ENCODE data around the gene CDH23. TPM values are rescaled to one million over a fixed set of nuclear protein-coding genes. Genes with fewer than 3 reads are reported as not detected.

Gene CDH23
- total RNA-seq, 8 experiments from 2014 or later, result 1.6 to 81.3 (median 3.3) TPM

DNA sequence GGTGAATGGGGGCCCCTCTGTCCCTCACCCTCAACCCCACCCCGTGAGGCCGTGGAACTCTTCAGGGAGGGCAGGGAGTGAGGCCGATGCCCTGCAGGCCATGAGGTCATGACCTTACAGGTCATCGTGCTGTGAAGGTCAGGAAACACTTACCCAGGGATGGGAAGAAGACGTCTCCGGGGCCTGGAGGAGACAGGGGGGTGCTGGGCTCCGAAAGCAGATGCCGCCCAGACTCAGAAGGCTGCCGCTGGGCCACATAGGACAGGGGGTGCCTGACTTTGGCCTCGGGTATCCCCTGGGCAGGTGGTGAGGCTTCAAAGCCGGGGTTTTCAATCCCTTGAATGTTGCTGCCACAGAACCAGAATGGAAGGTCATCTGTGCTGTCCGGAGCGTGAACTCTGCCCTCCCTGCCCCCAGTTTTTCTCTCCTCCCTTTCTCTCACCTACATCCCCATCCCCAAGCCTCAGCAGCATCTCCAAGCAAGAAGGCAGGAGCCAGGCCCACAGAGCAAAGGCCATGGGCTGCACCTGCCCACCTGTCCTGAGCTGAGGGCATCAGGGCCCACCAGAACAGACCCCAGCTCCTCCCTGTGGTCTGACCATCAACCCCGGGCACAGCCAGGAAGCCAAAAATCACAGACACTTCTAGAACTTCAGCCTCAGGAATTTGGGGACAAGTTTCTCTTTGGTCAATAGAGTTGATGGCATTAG is 354.9 kb downstream of the CDH23 start:
- in situ Hi-C loops (cut with MboI; ENCODE audit: low pct_unique_long_range_greater_than_20kb in 2 of 9, low sequenced_read_pairs in 9 of 9, unreplicated experiment in 9 of 9), result no loop called here
- no peak overlapping the region for H3K4me3 ChIP-seq
- 67 to 100% (median 87%) methylated on average over 1 to 3 of the region's 14 CpGs; no CpG with 5 or more reads in 4 of the 10 experiments for WGBS, 10 experiments
- peaks cover 4 to 17% of the 10 kb centered on the region in 2 donors for H3K4me1 ChIP-seq (replicated peaks in 1 of 2)
- H3K27ac ChIP-seq, result no peak overlapping the region
- ATAC-seq (replicated peaks in 6 of 8), result no peak

DNA sequence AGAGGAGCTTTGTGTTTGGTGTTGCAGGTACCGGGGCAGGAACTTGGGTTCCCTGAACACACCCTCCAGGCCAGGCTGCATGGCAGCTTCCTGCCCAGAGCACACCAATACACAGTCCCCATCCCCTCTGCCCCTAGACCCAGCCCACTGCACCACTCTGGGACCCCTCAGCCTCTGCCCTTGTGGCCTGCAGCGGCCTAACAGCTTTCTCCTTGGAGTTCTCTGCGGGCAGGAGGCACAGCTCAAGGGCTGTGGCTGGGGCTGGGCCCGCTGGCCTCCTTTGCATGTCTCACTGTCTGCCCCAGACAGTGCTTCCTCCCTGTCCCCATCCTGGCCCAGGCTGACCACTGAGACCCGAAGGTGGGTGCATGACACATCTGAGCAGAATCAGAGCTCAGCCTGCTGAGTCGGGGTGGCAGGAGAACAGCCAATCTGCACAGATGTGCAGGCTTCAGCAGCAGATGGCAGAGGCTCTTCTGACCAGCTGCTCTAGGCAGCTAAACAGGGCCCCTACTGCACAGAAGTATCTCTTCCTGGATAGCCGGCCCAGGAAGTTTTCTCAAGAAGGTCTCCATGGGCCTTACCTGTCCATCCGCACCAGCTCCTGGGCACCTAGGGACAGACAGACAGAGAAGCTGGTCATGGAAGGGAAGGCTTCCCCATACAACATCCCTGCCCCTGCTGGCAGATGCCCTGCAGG is 355.8 kb downstream of the CDH23 start:
- 70 to 100% (median 90%) methylated on average over 1 to 2 of the region's 8 CpGs; no CpG with 5 or more reads in 6 of the 10 experiments for WGBS, 10 experiments
- H3K4me3 ChIP-seq, result no peak overlapping the region
- no peak overlapping the region for H3K27ac ChIP-seq
- peaks cover 4 to 12% of the 10 kb centered on the region in 2 donors for H3K4me1 ChIP-seq (replicated peaks in 1 of 2)
- in situ Hi-C loops (cut with MboI; ENCODE audit: low pct_unique_long_range_greater_than_20kb in 2 of 9, low sequenced_read_pairs in 9 of 9, unreplicated experiment in 9 of 9), result no loop called here
- ATAC-seq (replicated peaks in 6 of 8), result peak in 4 of 8 experiments; percentile 4 to 48 (median 25)

DNA sequence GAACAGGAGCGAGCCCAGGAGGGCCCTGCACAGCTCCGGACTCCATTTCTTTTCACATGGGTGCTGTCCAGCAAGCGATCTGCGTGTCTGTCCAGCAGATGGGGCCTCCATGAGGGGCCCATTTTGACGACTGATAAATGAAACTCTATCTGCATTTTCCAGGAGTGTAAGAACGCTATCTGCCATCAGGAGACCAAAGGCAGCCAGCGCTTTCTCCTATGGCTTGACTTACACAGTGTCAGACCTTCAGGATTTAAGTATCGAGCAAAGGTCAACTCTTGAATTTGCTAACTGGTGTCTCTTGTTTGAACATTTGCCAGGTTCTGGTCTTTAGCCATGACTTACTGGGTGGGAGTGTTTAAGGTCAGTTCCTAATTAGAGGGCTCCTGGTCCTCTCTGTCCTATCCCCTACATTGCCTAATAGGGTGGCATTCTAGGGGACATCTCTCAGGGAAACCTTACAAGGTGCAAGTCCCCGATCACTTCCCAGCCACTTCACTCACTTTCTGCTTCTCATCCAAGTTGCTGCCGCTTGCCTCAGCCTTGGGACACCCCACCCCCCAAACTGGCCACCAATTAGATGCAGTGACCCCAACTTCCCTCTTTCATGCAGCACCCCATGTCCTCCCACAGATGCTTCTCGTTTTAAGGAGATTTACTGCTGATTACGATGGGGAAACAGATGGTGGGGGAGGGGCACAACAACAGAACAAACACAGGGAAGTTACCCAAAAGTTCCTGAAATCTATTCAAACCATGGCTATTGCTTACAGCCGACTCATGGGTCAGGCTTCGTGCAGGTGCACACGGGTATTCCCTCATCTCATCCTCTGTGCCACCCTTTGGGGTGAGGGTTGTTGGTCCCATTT is 356.6 kb downstream of the CDH23 start:
- in situ Hi-C loops (cut with MboI; ENCODE audit: low pct_unique_long_range_greater_than_20kb in 2 of 9, low sequenced_read_pairs in 9 of 9, unreplicated experiment in 9 of 9), result no loop called here
- peak in 1 of 8 experiments; percentile 10 for ATAC-seq (replicated peaks in 6 of 8)
- Histone ChIP-seq H3K4me1 (replicated peaks in 1 of 2) (peaks cover 4 to 14% of the 10 kb centered on the region in 2 donors), H3K27ac (no peak overlapping the region), H3K4me3 (no peak overlapping the region)
- 64 to 97% (median 79%) methylated on average over 2 to 9 of the region's 15 CpGs; no CpG with 5 or more reads in 2 of the 10 experiments for WGBS, 10 experiments

DNA sequence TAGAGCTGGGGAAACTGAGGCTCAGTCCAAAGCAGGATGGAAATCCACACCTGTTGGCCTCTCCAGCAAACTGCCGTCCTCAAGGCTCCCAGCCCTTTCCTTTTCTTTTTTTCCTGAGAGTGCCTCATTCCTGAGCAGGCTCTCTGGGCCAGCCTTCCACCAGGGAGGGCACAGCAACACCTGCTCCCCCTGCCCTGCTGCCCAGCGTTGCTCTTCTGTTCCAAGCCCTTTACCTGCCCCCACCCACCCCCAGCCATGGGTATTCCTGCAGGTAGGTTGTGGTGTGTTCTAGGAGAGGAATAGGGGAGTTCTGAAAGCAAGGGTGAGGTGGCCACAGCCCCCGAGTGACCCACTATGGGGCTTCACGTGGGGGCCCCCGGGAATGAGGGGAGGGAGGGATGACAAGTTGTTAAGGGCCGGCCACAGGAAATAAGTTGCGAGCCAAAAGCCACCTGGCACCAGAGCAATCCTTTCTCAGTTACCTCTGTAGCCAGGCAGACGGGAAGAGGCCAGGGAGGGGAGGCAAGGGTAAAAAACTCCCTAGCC is 357.3 kb downstream of the CDH23 start:
- in situ Hi-C loops (cut with MboI; ENCODE audit: low pct_unique_long_range_greater_than_20kb in 2 of 9, low sequenced_read_pairs in 9 of 9, unreplicated experiment in 9 of 9), result no loop called here
- 67 to 100% (median 89%) methylated on average over 1 to 3 of the region's 8 CpGs; no CpG with 5 or more reads in 7 of the 10 experiments for WGBS, 10 experiments
- no peak overlapping the region for H3K27ac ChIP-seq

DNA sequence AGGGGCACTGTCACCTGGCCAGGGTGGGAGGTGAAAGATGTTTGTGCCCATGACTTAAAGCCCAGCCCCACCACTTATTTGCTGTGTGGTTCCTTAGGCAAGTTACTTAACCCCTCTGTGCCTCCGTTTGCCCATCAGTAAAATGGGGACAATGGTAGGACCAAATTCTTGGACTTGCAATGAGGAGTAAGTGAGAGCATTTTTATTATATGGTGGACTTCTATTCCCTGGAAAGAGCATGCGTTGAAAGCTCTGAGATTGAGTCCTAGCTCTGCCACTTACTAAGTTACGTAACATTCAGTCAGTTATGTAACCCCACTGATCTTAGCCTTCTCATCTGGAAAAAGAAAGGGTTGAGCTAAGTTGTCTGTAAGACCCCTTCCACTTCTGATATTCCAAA is 357.8 kb downstream of the CDH23 start:
- WGBS, 10 experiments, result 56 to 100% (median 100%) methylated on average over 1 to 2 of the region's 3 CpGs; no CpG with 5 or more reads in 2 of the 10 experiments
- ATAC-seq (replicated peaks in 6 of 8), result no peak
- H3K4me3 ChIP-seq, result no peak overlapping the region
- in situ Hi-C loops (cut with MboI; ENCODE audit: low pct_unique_long_range_greater_than_20kb in 2 of 9, low sequenced_read_pairs in 9 of 9, unreplicated experiment in 9 of 9), result no loop called here
- no peak overlapping the region for H3K27ac ChIP-seq
- peaks cover 4 to 14% of the 10 kb centered on the region in 2 donors for H3K4me1 ChIP-seq (replicated peaks in 1 of 2)

More for the DNA sequence above, 357.3 kb downstream of the CDH23 start:
- H3K4me1 ChIP-seq (replicated peaks in 1 of 2), result peaks cover 4 to 14% of the 10 kb centered on the region in 2 donors
- no peak for ATAC-seq (replicated peaks in 6 of 8)
- H3K4me3 ChIP-seq, result no peak overlapping the region

DNA sequence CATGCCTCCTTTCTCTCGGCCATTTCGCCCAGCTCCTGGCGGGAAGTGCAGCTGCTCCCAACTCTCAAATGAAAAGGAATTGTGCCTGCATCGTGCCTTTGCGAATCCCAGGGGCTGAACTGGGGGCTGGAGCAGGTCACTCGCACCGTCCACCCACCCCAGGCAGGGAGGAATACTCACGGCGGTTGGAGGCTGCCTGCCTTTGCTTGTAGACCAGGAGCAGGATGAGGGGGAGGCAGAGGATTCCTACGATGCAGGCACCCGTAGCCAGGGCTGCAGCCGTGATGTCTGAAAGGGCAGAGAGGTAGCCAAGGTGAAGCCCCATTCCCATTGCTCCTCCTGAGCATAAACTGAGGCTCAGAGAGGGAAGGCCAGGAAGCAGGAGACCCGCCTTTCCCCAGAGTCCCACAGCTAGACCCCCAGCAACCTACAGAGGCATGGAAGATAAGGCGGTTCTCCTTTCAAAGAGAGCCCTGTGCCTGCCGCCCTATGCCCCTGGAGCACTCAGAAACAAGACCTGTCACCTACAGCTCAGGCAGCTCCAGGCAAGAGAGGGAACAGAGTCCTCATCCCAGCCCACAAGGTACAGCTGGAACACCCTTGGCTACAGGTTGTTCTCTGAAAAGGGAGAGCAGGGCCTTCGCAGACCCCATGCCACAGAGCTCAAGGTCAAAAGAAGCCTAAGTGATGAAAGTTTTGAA is 358.6 kb downstream of the CDH23 start:
- WGBS, 10 experiments, result 60 to 100% (median 93%) methylated on average over 1 to 8 of the region's 16 CpGs; no CpG with 5 or more reads in 2 of the 10 experiments
- Histone ChIP-seq H3K4me1 (replicated peaks in 1 of 2) (peaks cover 4 to 14% of the 10 kb centered on the region in 2 donors), H3K4me3 (no peak overlapping the region), H3K27ac (no peak overlapping the region)
- in situ Hi-C loops (cut with MboI; ENCODE audit: low pct_unique_long_range_greater_than_20kb in 2 of 9, low sequenced_read_pairs in 9 of 9, unreplicated experiment in 9 of 9), result no loop called here
- peak in 3 of 8 experiments; percentile 15 to 58 (median 40) for ATAC-seq (replicated peaks in 6 of 8)

DNA sequence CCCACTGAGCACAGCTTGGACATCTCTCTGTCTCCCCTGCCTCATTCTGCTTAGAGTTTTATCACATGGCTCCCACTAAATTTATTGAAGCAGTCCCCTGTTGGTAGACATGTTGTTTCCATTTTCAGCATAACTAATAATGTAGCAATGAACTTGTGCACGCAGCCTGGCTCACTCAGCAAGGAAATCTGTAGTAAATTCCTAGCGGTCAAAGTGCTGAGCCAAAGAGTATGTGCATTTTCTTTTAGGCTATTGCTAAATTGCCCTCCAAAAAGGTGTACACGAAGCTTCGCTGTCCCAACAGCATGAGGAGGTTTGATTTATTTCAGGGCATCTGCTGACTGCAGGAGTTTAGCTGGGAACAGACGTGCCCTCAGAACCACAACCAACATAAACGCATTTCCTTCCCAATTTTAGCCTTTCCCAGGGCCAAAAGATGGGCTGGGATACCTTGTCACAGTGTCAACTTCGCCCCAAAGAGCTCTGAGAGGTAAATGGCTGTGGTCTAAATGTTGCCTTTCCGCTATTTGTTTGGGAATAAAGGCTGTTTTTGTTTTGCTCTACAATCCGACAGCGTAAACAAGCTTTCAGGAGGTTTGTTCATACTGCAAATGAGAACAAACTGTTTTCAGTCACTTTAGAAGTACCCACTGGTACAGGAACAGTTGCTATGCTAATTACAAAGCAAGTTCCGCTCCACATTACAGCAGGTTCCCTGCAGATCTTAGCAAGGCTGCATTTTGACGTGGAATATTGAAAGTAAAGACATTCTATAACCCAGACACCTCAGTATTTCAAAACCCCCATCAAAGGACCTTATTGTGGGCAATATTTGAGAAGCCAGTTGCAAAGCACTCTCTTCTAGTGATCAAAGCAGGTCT is 359.8 kb downstream of the CDH23 start:
- H3K4me3 ChIP-seq, result no peak overlapping the region
- H3K4me1 ChIP-seq (replicated peaks in 1 of 2), result peaks cover 4 to 14% of the 10 kb centered on the region in 2 donors
- peak in 1 of 8 experiments; percentile 40 for ATAC-seq (replicated peaks in 6 of 8)
- 20 to 83% (median 73%) methylated on average over 2 to 11 of the region's 12 CpGs for WGBS, 10 experiments
- no peak overlapping the region for H3K27ac ChIP-seq
- in situ Hi-C loops (cut with MboI; ENCODE audit: low pct_unique_long_range_greater_than_20kb in 2 of 9, low sequenced_read_pairs in 9 of 9, unreplicated experiment in 9 of 9), result no loop called here

DNA sequence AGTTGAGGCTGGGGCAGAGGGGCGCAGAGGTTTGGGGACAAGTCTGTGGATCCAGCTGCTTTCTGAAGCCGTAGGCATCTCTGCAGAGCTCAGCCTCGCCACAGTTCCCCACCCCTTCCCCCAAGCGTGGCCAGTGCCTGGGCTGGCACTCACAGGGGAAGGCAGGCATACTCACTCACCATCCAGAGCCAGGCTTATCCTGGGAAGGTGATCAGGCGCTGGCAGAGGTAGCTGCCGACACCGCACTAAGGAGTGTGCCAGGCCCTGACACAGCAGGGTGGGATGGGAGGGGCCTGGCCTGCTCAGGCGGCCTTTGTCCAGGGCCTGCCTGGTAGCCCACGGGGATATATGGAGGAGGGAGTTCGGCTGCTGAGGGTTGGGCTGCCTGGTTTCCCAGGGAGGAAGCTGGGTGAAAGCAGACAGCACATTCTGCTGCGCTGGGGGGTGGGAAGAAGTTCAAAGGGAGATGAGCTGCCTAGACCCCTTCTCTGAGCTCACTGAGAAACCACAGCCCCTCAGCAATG is 360.7 kb downstream of the CDH23 start:
- Histone ChIP-seq H3K4me1 (replicated peaks in 1 of 2) (peaks cover 4 to 14% of the 10 kb centered on the region in 2 donors), H3K27ac (no peak overlapping the region), H3K4me3 (no peak overlapping the region)
- 36 to 80% (median 43%) methylated on average over 1 to 3 of the region's 11 CpGs; no CpG with 5 or more reads in 6 of the 10 experiments for WGBS, 10 experiments
- in situ Hi-C loops (cut with MboI; ENCODE audit: low pct_unique_long_range_greater_than_20kb in 2 of 9, low sequenced_read_pairs in 9 of 9, unreplicated experiment in 9 of 9), result no loop called here
- peak in 7 of 8 experiments; percentile 27 to 70 (median 53) for ATAC-seq (replicated peaks in 6 of 8)

DNA sequence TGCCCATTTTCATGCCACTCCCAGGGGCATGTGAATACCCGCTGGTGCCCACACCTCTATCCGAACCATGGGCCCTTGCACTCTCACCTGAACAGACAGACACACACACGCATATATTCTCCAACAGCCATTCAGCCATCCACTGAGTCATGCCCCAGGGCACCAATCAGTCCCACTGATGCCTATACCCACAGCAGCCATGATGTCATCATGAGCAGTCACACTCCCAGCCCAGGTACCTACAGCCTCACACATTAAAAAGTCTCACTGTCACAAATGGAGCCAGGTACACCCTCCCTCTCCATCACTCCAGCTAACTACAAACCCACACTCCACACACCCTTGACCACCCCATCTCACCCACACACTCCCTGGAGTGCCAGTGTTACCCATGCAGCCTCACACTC is 364.4 kb downstream of the CDH23 start:
- H3K27ac ChIP-seq, result no peak overlapping the region
- in situ Hi-C loops (cut with MboI; ENCODE audit: low pct_unique_long_range_greater_than_20kb in 2 of 9, low sequenced_read_pairs in 9 of 9, unreplicated experiment in 9 of 9), result no loop called here

DNA sequence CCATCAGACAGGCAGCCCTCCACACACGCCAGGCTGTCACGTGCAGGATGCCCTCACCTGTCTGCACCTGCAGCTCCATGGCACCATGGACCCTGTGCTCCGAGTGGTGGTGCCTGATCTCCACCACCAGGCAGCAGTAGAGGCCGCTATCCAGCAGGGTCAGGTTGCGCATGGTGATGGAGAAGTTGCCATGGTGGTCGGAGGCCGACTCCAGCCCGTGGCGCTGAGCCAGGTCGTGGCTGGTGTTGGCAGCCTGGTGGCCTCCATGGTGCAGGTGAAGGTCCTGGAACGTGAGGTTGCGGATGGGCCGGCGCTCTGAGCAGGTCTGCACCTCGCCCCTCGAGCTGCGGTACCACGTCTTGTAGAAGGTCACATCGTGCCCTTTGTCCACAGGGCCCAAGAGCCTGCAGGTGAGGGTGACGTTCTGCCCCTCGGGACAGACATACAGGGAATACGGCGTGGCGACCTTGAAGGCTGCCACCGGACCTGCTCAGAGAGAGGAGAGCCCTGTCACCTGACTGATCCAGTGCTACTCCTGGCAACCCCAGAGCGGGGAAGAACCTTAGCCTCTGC is 364.9 kb downstream of the CDH23 start:
- H3K4me1 ChIP-seq (replicated peaks in 1 of 2), result peaks cover 0 to 7% of the 10 kb centered on the region in 2 donors
- in situ Hi-C loops (cut with MboI; ENCODE audit: low pct_unique_long_range_greater_than_20kb in 2 of 9, low sequenced_read_pairs in 9 of 9, unreplicated experiment in 9 of 9), result no loop called here
- no peak overlapping the region for H3K4me3 ChIP-seq
- peak in 1 of 8 experiments; percentile 17 for ATAC-seq (replicated peaks in 6 of 8)
- H3K27ac ChIP-seq, result no peak overlapping the region
- WGBS, 10 experiments, result 80 to 100% (median 97%) methylated on average over 1 to 6 of the region's 26 CpGs; no CpG with 5 or more reads in 6 of the 10 experiments

More for the DNA sequence above, 364.4 kb downstream of the CDH23 start:
- no peak for ATAC-seq (replicated peaks in 6 of 8)
- no peak overlapping the region for H3K4me3 ChIP-seq
- peaks cover 2 to 8% of the 10 kb centered on the region in 2 donors for H3K4me1 ChIP-seq (replicated peaks in 1 of 2)
- WGBS, 10 experiments, result 80 to 100% (median 88%) methylated on average over 1 to 2 of the region's 3 CpGs; no CpG with 5 or more reads in 6 of the 10 experiments

DNA sequence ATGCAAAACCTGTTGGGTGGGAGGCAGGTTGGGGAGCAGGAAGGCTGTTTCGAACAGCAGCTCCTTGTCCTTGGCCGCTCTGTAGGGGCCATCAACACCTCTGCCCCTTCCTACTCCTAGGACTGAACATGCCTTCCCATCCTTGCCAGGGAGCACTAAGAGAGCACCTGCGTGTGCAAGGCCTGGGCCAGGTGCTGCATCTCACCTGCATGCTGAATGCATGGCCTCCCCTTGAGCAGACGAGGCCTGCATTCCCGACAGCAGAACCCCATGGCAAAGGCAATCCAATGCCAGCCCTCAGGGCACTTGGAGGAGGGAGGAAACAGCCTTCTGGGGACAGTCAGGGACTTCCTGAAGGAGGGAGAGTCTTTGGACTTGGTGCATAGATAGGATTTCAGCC is 365.6 kb downstream of the CDH23 start:
- no peak overlapping the region for H3K27ac ChIP-seq
- no peak for ATAC-seq (replicated peaks in 6 of 8)
- 63 to 100% (median 67%) methylated on average over 1 to 5 of the region's 5 CpGs; no CpG with 5 or more reads in 6 of the 10 experiments for WGBS, 10 experiments
- peaks cover 5 to 14% of the 10 kb centered on the region in 2 donors for H3K4me1 ChIP-seq (replicated peaks in 1 of 2)
- H3K4me3 ChIP-seq, result no peak overlapping the region
- in situ Hi-C loops (cut with MboI; ENCODE audit: low pct_unique_long_range_greater_than_20kb in 2 of 9, low sequenced_read_pairs in 9 of 9, unreplicated experiment in 9 of 9), result no loop called here

Data from motor neuron (in vitro differentiated cells).